Nephron progenitor cell (in vitro differentiated cells): ENCODE measurements around the gene ARHGEF1.

ENCODE experiments used
- DNase-seq: peaks from one replicate; pipeline ENCODE4 v3.0.0; 2021
- H3K27ac Mint-ChIP-seq: 2 replicates; pipeline ENCODE4 v1.8.0; 2021; ENCODE audit warnings: mild to moderate bottlenecking, moderate library complexity, mixed read lengths
- H3K27me3 Mint-ChIP-seq: 2 replicates; pipeline ENCODE4 v1.8.0; 2021; ENCODE audit warnings: mild to moderate bottlenecking, low read depth, mixed read lengths; ENCODE audit not compliant: poor library complexity
- H3K36me3 Mint-ChIP-seq: 2 replicates; pipeline ENCODE4 v1.8.0; 2021; ENCODE audit warnings: low read depth, mixed read lengths
- H3K4me1 Mint-ChIP-seq: 2 replicates; pipeline ENCODE4 v1.8.0; 2021; ENCODE audit warnings: mixed read lengths
- H3K4me3 Mint-ChIP-seq: 2 replicates; pipeline ENCODE4 v1.8.0; 2021; ENCODE audit warnings: mild to moderate bottlenecking, moderate library complexity, mixed read lengths
- H3K9me3 Mint-ChIP-seq: 2 replicates; pipeline ENCODE4 v1.8.0; 2021; ENCODE audit warnings: mild to moderate bottlenecking, moderate library complexity, mixed read lengths
- CTCF ChIP-seq: fragments of 200-600 bp; sonication (generic); IDR thresholded peaks from 2 replicates; pipeline ENCODE4 v1.5.0; 2021; ENCODE audit warnings: antibody characterized with exemption

The ARHGEF1 gene

GRCh38 chr19:41864374-41864773 lies 18.6 kb upstream of the ARHGEF1 start:
- H3K36me3 Mint-ChIP-seq, result peaks cover 68% of the 10 kb centered on the region
- DNase-seq, result no peak
- no peak for TF ChIP-seq CTCF
- peaks cover 4% of the 10 kb centered on the region for H3K27me3 Mint-ChIP-seq
- H3K9me3 Mint-ChIP-seq, result no peaks in the 10 kb centered on the region
- peaks cover 50% of the 10 kb centered on the region for H3K4me1 Mint-ChIP-seq
- peak overlapping the region; percentile 68 for H3K27ac Mint-ChIP-seq
- peak overlapping the region; percentile 23 for H3K4me3 Mint-ChIP-seq

- Mint-ChIP-seq H3K27ac (peak overlapping the region; percentile 57), H3K36me3 (peaks cover 70% of the 10 kb centered on the region), H3K27me3 (no peaks in the 10 kb centered on the region), H3K4me3 (no peak overlapping the region), H3K9me3 (no peaks in the 10 kb centered on the region), H3K4me1 (peaks cover 50% of the 10 kb centered on the region)
- no peak for DNase-seq
- no peak for TF ChIP-seq CTCF
Measured at GRCh38 chr19:41866284-41866683, 16.7 kb upstream of the ARHGEF1 start.

GRCh38 chr19:41868120-41868988 lies 14.6 kb upstream of the ARHGEF1 start:
- H3K27ac Mint-ChIP-seq, result peak overlapping the region; percentile 93
- DNase-seq, result no peak
- H3K4me3 Mint-ChIP-seq, result no peak overlapping the region
- H3K4me1 Mint-ChIP-seq, result peaks cover 36% of the 10 kb centered on the region
- H3K9me3 Mint-ChIP-seq, result no peaks in the 10 kb centered on the region
- TF ChIP-seq CTCF, result no peak
- peaks cover 56% of the 10 kb centered on the region for H3K36me3 Mint-ChIP-seq
- H3K27me3 Mint-ChIP-seq, result peaks cover 3% of the 10 kb centered on the region

- Mint-ChIP-seq H3K27ac (peak overlapping the region; percentile 67), H3K4me1 (peaks cover 31% of the 10 kb centered on the region), H3K36me3 (peaks cover 51% of the 10 kb centered on the region), H3K4me3 (no peak overlapping the region), H3K9me3 (no peaks in the 10 kb centered on the region), H3K27me3 (peaks cover 3% of the 10 kb centered on the region)
- no peak for DNase-seq
- TF ChIP-seq CTCF, result no peak
Measured at GRCh38 chr19:41868989-41869300, 14.0 kb upstream of the ARHGEF1 start.

GRCh38 chr19:41869374-41869955 lies 13.5 kb upstream of the ARHGEF1 start:
- TF ChIP-seq CTCF, result no peak
- peaks cover 45% of the 10 kb centered on the region for H3K36me3 Mint-ChIP-seq
- DNase-seq, result no peak
- no peaks in the 10 kb centered on the region for H3K9me3 Mint-ChIP-seq
- H3K27me3 Mint-ChIP-seq, result peaks cover 3% of the 10 kb centered on the region
- no peak overlapping the region for H3K4me3 Mint-ChIP-seq
- peak overlapping the region; percentile 85 for H3K27ac Mint-ChIP-seq
- H3K4me1 Mint-ChIP-seq, result peaks cover 26% of the 10 kb centered on the region

- peaks cover 38% of the 10 kb centered on the region for H3K36me3 Mint-ChIP-seq
- H3K4me3 Mint-ChIP-seq, result no peak overlapping the region
- H3K9me3 Mint-ChIP-seq, result no peaks in the 10 kb centered on the region
- peaks cover 5% of the 10 kb centered on the region for H3K27me3 Mint-ChIP-seq
- H3K4me1 Mint-ChIP-seq, result peaks cover 22% of the 10 kb centered on the region
- DNase-seq, result no peak
- no peak for TF ChIP-seq CTCF
- peak overlapping the region; percentile 75 for H3K27ac Mint-ChIP-seq
Measured at GRCh38 chr19:41870401-41870873, 12.5 kb upstream of the ARHGEF1 start.
